Sigmoid colon (tissue), 4 donors: ENCODE measurements around the gene ACAP2.

Experiments used
- POLR2AphosphoS5 ChIP-seq, 4 donors: sonication (generic); formaldehyde crosslinking; IDR thresholded peaks; one replicate each; pipeline ENCODE4 v1.6.1; 2017; ENCODE audit warnings: antibody characterized with exemption in 4 of 4
- TF ChIP-seq, protein P1 (sequence below), 4 experiments: fragments of 450-650 bp in 3 of 4; fragments of 200-600 bp in 1 of 4; IDR thresholded peaks; one replicate each; pipeline ENCODE4 v1.5.1; 2016 to 2019; ENCODE audit warnings: antibody characterized with exemption in 4 of 4, mild to moderate bottlenecking in 3 of 4, moderate library complexity in 2 of 4

DNA sequence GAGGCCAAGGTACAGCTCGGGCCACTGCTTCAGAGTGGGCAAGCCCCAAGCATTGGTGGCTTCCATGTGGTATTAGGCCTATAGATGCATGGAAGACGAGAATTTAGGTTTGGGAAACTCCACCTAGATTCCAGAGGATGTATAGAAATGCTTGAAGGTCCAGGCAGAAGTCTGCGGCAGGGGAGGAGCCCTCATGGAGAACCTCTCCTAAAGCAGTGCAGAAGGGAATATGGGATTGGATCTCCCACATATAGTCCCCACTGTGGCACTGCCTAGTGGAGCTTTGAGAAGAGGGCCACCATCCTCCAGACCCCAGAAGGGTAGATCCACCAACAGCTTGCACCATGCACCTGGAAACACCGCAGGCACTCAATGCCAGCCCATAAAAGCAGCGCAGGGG is 123.8 kb downstream of the ACAP2 start:
- no peak for TF ChIP-seq POLR2AphosphoS5 (IDR thresholded peaks at IDR 0.05)
- TF ChIP-seq, protein P1, sequence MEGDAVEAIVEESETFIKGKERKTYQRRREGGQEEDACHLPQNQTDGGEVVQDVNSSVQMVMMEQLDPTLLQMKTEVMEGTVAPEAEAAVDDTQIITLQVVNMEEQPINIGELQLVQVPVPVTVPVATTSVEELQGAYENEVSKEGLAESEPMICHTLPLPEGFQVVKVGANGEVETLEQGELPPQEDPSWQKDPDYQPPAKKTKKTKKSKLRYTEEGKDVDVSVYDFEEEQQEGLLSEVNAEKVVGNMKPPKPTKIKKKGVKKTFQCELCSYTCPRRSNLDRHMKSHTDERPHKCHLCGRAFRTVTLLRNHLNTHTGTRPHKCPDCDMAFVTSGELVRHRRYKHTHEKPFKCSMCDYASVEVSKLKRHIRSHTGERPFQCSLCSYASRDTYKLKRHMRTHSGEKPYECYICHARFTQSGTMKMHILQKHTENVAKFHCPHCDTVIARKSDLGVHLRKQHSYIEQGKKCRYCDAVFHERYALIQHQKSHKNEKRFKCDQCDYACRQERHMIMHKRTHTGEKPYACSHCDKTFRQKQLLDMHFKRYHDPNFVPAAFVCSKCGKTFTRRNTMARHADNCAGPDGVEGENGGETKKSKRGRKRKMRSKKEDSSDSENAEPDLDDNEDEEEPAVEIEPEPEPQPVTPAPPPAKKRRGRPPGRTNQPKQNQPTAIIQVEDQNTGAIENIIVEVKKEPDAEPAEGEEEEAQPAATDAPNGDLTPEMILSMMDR (IDR thresholded peaks at IDR 0.05) = no peak
